ENCODE data around the gene IYD. TPM values are rescaled to one million over a fixed set of nuclear protein-coding genes. Genes with fewer than 3 reads are reported as not detected.

IYD gene
- not detected in 2 replicates for total RNA-seq (2014; rRNA removed; shearing (Covaris generic))
- not detected in 2 replicates for polyA plus RNA-seq (2014; cell fraction: nucleus; rRNA removed)

DNA sequence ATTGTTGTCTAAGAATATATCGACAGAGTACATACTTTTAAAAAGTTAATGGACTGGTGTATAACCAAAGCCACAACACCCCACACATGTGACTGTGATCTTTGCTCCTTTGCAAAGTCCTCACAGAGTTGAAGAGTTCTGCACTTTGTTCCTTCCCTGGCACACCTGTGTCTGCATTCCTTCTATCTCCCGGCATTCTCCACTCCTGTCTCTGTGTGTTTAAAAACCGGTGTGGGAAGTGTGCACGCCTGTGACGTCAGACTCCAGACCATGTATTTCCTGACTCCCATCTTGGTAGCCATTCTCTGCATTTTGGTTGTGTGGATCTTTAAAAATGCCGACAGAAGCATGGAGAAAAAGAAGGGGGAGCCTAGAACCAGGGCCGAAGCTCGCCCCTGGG is at the start of gene IYD:
IYD (plus strand) TSS at position 251 of the 400 bp plus-strand sequence; CDS start at position 271, 20 bp downstream.
- DNase-seq (ENCODE audit: extremely low read depth, low read depth) = no peak

GRCh38 chr6:150319924-150320323 is 48.9 kb upstream of the IYD start:
- no peak for DNase-seq (ENCODE audit: extremely low read depth, low read depth)

DNA sequence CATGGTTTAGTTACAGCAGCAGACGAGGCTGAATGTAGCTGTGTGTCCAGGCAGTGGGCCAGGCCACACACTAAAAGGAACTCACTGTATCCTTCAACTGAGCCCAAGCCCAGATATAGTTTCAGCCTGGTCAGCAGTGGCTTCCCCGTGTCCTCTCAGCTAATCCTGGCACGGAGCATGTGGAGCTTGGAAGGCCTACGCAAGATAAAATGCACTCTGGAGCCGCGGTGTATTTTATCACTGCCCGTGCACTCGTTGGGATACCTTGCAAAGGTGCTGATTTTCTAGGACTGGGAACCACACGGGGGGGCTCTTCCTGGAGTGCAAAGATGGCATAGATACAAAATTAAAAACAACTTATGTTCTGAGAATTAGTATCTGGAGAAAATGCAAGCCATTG is 48.4 kb upstream of the IYD start:
- DNase-seq (ENCODE audit: extremely low read depth, low read depth) = no peak

DNA sequence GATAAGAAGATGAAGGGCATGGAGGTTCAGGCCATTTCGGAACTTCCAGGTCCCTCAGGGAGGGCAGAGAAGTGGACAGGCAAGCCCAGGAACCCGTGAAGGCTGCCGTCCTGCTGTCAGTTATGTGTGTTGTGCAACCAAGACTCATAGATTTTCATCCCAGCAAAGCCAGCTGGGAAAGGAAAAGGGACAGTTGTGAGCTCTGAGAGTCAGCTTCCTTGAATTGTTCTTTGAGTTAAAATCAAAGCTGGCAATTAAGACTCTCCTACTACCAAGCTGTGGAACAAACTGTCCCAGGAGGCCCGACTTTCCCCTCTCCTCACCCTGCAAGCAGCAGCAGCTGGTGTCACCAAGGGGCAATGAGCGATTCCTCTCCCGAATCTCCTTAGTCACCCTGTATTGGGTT is 46.3 kb upstream of the IYD start:
- DNase-seq (ENCODE audit: extremely low read depth, low read depth) = no peak

GRCh38 chr6:150323205-150323604 is 45.6 kb upstream of the IYD start:
- no peak for DNase-seq (ENCODE audit: extremely low read depth, low read depth)

- DNase-seq (ENCODE audit: extremely low read depth, low read depth) = no peak
Observed at GRCh38 chr6:150324044-150324443, 44.8 kb upstream of the IYD start.

- no peak for DNase-seq (ENCODE audit: extremely low read depth, low read depth)
Observed at GRCh38 chr6:150325066-150325772, 43.6 kb upstream of the IYD start.

- DNase-seq (ENCODE audit: extremely low read depth, low read depth) = no peak
Observed at GRCh38 chr6:150327117-150327774, 41.6 kb upstream of the IYD start.

DNA sequence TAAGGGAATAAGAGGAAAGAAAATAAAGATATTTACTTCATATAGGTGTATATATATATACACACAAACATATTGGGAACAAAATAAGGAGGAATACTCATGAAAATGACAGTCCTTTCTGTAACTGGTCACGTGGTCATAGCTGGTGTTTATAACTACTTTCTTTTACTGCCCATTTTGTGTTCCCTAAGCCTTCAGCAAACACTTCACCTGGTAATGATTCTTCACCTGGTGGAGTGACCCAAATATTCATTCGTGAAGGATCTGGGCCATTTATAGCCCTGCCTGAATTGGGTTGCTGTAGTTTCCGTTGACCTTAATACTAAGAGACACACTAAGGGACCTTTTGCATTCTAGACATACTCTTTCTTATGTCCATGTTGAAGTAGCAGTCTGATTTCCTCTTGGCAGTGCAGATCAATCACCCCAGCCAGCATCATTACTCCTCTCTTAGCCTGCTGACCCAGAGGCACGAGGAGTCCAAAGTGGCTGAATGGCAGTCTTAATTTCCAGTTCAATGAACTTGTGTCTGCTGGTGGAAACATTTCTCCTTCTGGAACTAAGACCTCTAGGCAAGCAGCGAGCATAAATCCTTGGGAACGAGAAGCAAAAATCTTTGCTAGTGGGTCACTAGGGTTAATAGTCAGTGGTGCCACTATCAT is 39.9 kb upstream of the IYD start:
- no peak for DNase-seq (ENCODE audit: extremely low read depth, low read depth)

DNA sequence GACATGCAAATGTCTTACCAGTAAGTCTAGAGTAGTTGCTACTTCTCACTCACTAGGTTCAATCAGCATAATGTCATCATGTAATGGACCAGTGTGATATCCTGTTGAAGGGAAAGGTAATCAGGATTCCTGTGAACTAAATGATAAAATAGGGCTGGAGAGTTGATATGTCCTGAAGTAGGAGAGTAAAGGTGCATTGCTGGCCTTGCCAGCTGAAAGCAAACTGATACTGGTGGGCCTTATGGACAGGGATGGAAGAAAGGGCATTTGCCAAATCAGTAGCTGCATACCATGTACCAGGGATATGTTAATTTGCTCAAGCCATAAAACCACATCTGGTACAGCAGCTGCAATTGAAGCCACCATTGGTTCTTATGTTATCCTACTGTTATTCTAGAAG is 37.5 kb upstream of the IYD start:
- DNase-seq (ENCODE audit: extremely low read depth, low read depth) = no peak

- no peak for DNase-seq (ENCODE audit: extremely low read depth, low read depth)
Observed at GRCh38 chr6:150332939-150333584, 35.8 kb upstream of the IYD start.

- DNase-seq (ENCODE audit: extremely low read depth, low read depth) = no peak
Observed at GRCh38 chr6:150333585-150333941, 35.2 kb upstream of the IYD start.

DNA sequence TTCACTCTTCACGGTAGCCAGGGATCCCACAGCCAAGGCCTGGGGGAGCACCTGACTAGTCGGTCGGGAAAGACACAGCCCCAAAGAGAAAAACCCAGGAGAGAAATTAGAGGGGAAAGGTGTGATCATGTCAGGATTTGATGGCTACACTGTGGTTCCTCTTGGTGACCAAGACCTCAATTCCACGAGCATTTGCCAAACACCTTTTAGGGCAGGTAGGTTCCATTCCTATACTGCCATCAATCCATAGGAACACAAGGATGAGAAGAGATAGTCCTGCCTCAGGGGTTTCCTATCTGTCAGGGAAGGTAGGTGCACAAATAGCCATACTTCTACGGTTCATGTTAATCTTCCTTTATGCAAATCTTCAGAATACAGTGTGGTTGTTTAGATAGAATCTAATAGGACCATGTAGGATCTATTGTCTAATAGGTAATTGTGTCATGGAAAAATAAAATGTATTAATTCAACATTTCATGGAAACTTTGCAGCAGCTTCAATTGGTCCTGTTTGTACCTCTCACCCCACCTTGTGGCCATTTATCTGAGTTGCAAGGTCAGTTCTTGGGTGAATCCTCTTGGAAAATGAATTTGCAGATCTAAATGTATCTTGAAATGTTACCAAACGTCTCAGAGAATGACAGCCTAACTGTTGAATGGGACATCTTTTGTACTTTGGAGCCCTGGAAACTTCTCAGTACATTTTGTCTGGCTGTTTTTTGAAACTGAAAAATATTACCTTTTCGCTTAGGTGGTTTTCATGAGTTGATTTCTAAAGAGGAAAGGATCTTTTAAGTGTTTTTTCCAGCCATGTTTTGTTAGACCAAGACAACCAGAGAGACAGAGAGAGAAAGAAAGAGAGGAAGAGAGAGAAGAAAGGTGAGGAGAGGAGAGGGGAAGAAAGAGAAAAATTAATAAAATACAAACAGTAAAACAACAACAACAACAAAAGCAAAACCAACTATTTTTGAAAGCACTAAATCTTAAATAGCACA is 33.7 kb upstream of the IYD start:
- DNase-seq (ENCODE audit: extremely low read depth, low read depth) = peak; percentile 39

DNA sequence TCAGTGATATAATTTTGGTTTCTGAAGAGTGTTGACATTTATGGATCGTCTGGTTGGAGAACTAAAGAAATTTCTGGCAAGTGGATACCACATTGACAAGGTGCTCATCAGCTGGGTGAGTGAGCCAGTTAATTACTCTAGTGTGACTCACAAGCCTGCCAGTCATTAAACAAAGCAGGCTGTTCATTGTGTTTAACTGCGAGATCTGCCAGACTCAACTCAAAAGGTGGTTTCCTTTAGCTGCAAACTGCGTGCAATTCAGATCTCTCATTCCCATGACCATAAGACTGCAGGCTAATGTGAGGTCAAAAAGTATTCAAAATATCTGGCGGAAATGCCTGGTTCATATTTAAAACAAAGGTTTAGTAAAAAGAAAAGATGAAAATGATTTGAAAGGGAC is 32.5 kb upstream of the IYD start:
- no peak for DNase-seq (ENCODE audit: extremely low read depth, low read depth)

DNA sequence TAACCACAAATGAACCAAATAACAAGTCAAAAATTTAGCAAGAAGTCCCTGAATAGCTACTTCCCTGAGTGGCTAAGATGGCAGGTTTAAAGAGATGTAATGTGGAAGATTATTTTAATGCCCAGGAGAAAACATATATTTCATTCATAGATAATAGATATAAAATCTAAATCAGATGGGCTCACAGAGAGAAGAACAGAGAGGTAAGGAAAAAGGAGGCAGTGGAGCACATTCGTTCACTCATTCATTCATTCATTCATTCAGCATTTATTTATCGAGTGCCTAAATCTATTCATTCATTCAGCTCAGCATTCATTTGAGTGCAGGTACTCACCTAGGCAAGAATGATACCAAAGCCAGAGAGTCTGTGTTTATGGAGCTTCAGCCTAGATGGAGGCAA is 32.1 kb upstream of the IYD start:
- DNase-seq (ENCODE audit: extremely low read depth, low read depth) = no peak

GRCh38 chr6:150342126-150342525 is 26.7 kb upstream of the IYD start:
- no peak for DNase-seq (ENCODE audit: extremely low read depth, low read depth)

DNA sequence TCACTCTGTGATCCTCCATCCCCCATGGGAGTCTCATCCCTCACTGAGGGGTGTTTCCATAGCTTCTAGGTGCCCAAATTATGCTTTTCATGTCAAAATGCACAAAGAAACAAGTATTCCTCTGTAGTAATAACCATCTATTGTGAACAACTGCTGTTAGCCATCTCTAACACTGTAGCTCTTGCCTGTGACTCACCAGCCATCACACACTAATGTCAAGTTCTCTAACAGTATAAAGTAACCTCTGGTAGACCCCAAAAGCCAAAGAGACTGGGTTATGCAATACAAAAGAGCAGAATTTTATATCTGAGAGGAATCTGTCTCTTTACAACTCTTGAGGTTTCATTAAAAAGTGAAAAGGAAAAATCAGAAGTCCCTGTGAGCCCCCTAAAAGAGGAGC is 25.4 kb upstream of the IYD start:
- DNase-seq (ENCODE audit: extremely low read depth, low read depth) = no peak

- DNase-seq (ENCODE audit: extremely low read depth, low read depth) = no peak
Observed at GRCh38 chr6:150345781-150346180, 23.0 kb upstream of the IYD start.

- no peak for DNase-seq (ENCODE audit: extremely low read depth, low read depth)
Observed at GRCh38 chr6:150346346-150346745, 22.5 kb upstream of the IYD start.

GRCh38 chr6:150347845-150348244 is 21.0 kb upstream of the IYD start:
- no peak for DNase-seq (ENCODE audit: extremely low read depth, low read depth)
